T-helper 1 cell treated with Interleukin-12 subunit alpha and Interleukin-12 subunit beta and Interleukin-4 antibody, amounts not matched to agents 30 μg/mL and 1 μg/mL, for 36 hours (primary cell): ENCODE results near the gene CYP1B1.
"Not testable (repeated sequence)": the region's sequence is repeated elsewhere in the genome, so short reads cannot be mapped to it uniquely, and the experiment has no call there.

Experiments used
- H3K27ac Mint-ChIP-seq: one replicate; pipeline ENCODE4 v1.8.0; 2021; ENCODE audit warnings: mild to moderate bottlenecking, mixed read lengths
- H3K27me3 Mint-ChIP-seq: one replicate; pipeline ENCODE4 v1.8.0; 2021; ENCODE audit warnings: low read depth, mixed read lengths
- H3K36me3 Mint-ChIP-seq: one replicate; pipeline ENCODE4 v1.8.0; 2021; ENCODE audit warnings: low read depth, mixed read lengths
- H3K4me1 Mint-ChIP-seq: one replicate; pipeline ENCODE4 v1.8.0; 2021; ENCODE audit warnings: low read depth, mixed read lengths
- H3K4me3 Mint-ChIP-seq: one replicate; pipeline ENCODE4 v1.8.0; 2021; ENCODE audit warnings: mild to moderate bottlenecking, moderate library complexity, mixed read lengths
- H3K9me3 Mint-ChIP-seq: one replicate; pipeline ENCODE4 v1.8.0; 2021; ENCODE audit warnings: mixed read lengths

CYP1B1 gene

GRCh38 chr2:38075507-38076151 lies at the start of gene CYP1B1:
Gene CYP1B1, minus strand, starts transcription at chr2:38076151. Its CDS starts 763 bp downstream, at chr2:38075388.
- peak within 1 kb of the TSS; percentile 88 for H3K4me3 Mint-ChIP-seq
- H3K4me1 Mint-ChIP-seq, result peaks cover 27% of the 10 kb centered on the region
- H3K36me3 Mint-ChIP-seq, result peaks cover 10% of the 10 kb centered on the region
- H3K27me3 Mint-ChIP-seq, result peaks cover 44% of the 10 kb centered on the region
- peak within 1 kb of the TSS; percentile 85 for H3K27ac Mint-ChIP-seq
- no peaks in the 10 kb centered on the region for H3K9me3 Mint-ChIP-seq

- H3K27me3 Mint-ChIP-seq, result no peaks in the 10 kb centered on the region
- no peak overlapping the region for H3K27ac Mint-ChIP-seq
- H3K4me3 Mint-ChIP-seq, result no peak overlapping the region
- no peaks in the 10 kb centered on the region for H3K4me1 Mint-ChIP-seq
- H3K36me3 Mint-ChIP-seq, result peaks cover 4% of the 10 kb centered on the region
- peaks cover 31% of the 10 kb centered on the region for H3K9me3 Mint-ChIP-seq
These were observed 49.1 kb upstream of the CYP1B1 start for GRCh38 chr2:38125007-38125406.

GRCh38 chr2:38123911-38124310 lies 48.0 kb upstream of the CYP1B1 start:
- no peak overlapping the region for H3K27ac Mint-ChIP-seq
- no peaks in the 10 kb centered on the region for H3K27me3 Mint-ChIP-seq
- H3K36me3 Mint-ChIP-seq, result peaks cover 3% of the 10 kb centered on the region
- no peak overlapping the region for H3K4me3 Mint-ChIP-seq
- peaks cover 27% of the 10 kb centered on the region for H3K9me3 Mint-ChIP-seq
- no peaks in the 10 kb centered on the region for H3K4me1 Mint-ChIP-seq

- H3K27me3 Mint-ChIP-seq, result no peaks in the 10 kb centered on the region
- H3K4me3 Mint-ChIP-seq, result no peak overlapping the region
- peaks cover 13% of the 10 kb centered on the region for H3K9me3 Mint-ChIP-seq
- no peak overlapping the region for H3K27ac Mint-ChIP-seq
- no peaks in the 10 kb centered on the region for H3K36me3 Mint-ChIP-seq
- H3K4me1 Mint-ChIP-seq, result no peaks in the 10 kb centered on the region
These were observed 46.4 kb upstream of the CYP1B1 start for GRCh38 chr2:38122344-38122743.

GRCh38 chr2:38121481-38121880 lies 45.5 kb upstream of the CYP1B1 start:
- H3K36me3 Mint-ChIP-seq, result no peaks in the 10 kb centered on the region
- no peaks in the 10 kb centered on the region for H3K27me3 Mint-ChIP-seq
- H3K4me1 Mint-ChIP-seq, result no peaks in the 10 kb centered on the region
- peaks cover 5% of the 10 kb centered on the region for H3K9me3 Mint-ChIP-seq
- H3K27ac Mint-ChIP-seq, result no peak overlapping the region
- no peak overlapping the region for H3K4me3 Mint-ChIP-seq

GRCh38 chr2:38120829-38121228 lies 44.9 kb upstream of the CYP1B1 start:
- H3K27ac Mint-ChIP-seq, result no peak overlapping the region
- no peaks in the 10 kb centered on the region for H3K4me1 Mint-ChIP-seq
- H3K4me3 Mint-ChIP-seq, result no peak overlapping the region
- H3K27me3 Mint-ChIP-seq, result no peaks in the 10 kb centered on the region
- no peaks in the 10 kb centered on the region for H3K36me3 Mint-ChIP-seq
- H3K9me3 Mint-ChIP-seq, result peaks cover 3% of the 10 kb centered on the region

- H3K4me3 Mint-ChIP-seq, result no peak overlapping the region
- no peak overlapping the region for H3K27ac Mint-ChIP-seq
- H3K36me3 Mint-ChIP-seq, result no peaks in the 10 kb centered on the region
- peaks cover 2% of the 10 kb centered on the region for H3K9me3 Mint-ChIP-seq
- no peaks in the 10 kb centered on the region for H3K27me3 Mint-ChIP-seq
- peaks cover 2% of the 10 kb centered on the region for H3K4me1 Mint-ChIP-seq
These were observed 44.3 kb upstream of the CYP1B1 start for GRCh38 chr2:38120264-38120592.

- peaks cover 8% of the 10 kb centered on the region for H3K27me3 Mint-ChIP-seq
- H3K4me3 Mint-ChIP-seq, result no peak overlapping the region
- peaks cover 6% of the 10 kb centered on the region for H3K4me1 Mint-ChIP-seq
- no peaks in the 10 kb centered on the region for H3K9me3 Mint-ChIP-seq
- H3K27ac Mint-ChIP-seq, result no peak overlapping the region
- no peaks in the 10 kb centered on the region for H3K36me3 Mint-ChIP-seq
These were observed 40.8 kb upstream of the CYP1B1 start for GRCh38 chr2:38116762-38117161.

GRCh38 chr2:38115216-38116032 lies 39.5 kb upstream of the CYP1B1 start:
- Mint-ChIP-seq H3K4me1 (peaks cover 6% of the 10 kb centered on the region), H3K27me3 (peaks cover 8% of the 10 kb centered on the region), H3K36me3 (no peaks in the 10 kb centered on the region), H3K9me3 (peaks cover 9% of the 10 kb centered on the region), H3K4me3 (no peak overlapping the region), H3K27ac (no peak overlapping the region)

GRCh38 chr2:38113981-38114708 lies 38.2 kb upstream of the CYP1B1 start:
- Mint-ChIP-seq H3K4me3 (no peak overlapping the region), H3K27ac (no peak overlapping the region), H3K9me3 (peaks cover 9% of the 10 kb centered on the region), H3K36me3 (no peaks in the 10 kb centered on the region), H3K27me3 (peaks cover 8% of the 10 kb centered on the region), H3K4me1 (peaks cover 7% of the 10 kb centered on the region)

GRCh38 chr2:38113051-38113450 lies 37.1 kb upstream of the CYP1B1 start:
- H3K9me3 Mint-ChIP-seq, result peaks cover 9% of the 10 kb centered on the region
- H3K4me3 Mint-ChIP-seq, result no peak overlapping the region
- H3K4me1 Mint-ChIP-seq, result peaks cover 10% of the 10 kb centered on the region
- peaks cover 8% of the 10 kb centered on the region for H3K27me3 Mint-ChIP-seq
- no peak overlapping the region for H3K27ac Mint-ChIP-seq
- H3K36me3 Mint-ChIP-seq, result no peaks in the 10 kb centered on the region

- H3K36me3 Mint-ChIP-seq, H3K9me3 Mint-ChIP-seq, H3K27me3 Mint-ChIP-seq, H3K4me3 Mint-ChIP-seq, H3K27ac Mint-ChIP-seq: not testable (repeated sequence)
- H3K4me1 Mint-ChIP-seq, result peaks cover 18% of the 10 kb centered on the region
These were observed 35.4 kb upstream of the CYP1B1 start for GRCh38 chr2:38111350-38111749.

GRCh38 chr2:38109732-38110181 lies 33.8 kb upstream of the CYP1B1 start:
- Mint-ChIP-seq H3K4me1 (peaks cover 21% of the 10 kb centered on the region), H3K9me3 (peaks cover 12% of the 10 kb centered on the region), H3K27ac (no peak overlapping the region), H3K4me3 (no peak overlapping the region), H3K27me3 (peaks cover 8% of the 10 kb centered on the region), H3K36me3 (peaks cover 2% of the 10 kb centered on the region)

GRCh38 chr2:38108907-38109731 lies 33.2 kb upstream of the CYP1B1 start:
- Mint-ChIP-seq H3K27me3 (peaks cover 8% of the 10 kb centered on the region), H3K27ac (no peak overlapping the region), H3K4me1 (peaks cover 21% of the 10 kb centered on the region), H3K36me3 (peaks cover 2% of the 10 kb centered on the region), H3K4me3 (no peak overlapping the region), H3K9me3 (peaks cover 16% of the 10 kb centered on the region)
